ENCODE results near the gene PEX14. TPM values are rescaled to one million over a fixed set of nuclear protein-coding genes. Genes with fewer than 3 reads are reported as not detected.

PEX14 gene
- total RNA-seq, 1 donor: 15.2 TPM

- Histone ChIP-seq H3K4me1 (ENCODE audit: insufficient read depth, low read length) (peaks cover 21% of the 10 kb centered on the region), H3K27ac (ENCODE audit: low read depth, low read length) (peak overlapping the region; percentile 51), H3K27me3 (ENCODE audit: insufficient read depth, low read length) (peaks cover 22% of the 10 kb centered on the region), H3K79me2 (ENCODE audit: insufficient read depth, low read length) (no peaks in the 10 kb centered on the region), H3K36me3 (ENCODE audit: insufficient read depth, low read length) (no peaks in the 10 kb centered on the region), H3K4me3 (ENCODE audit: insufficient read depth, low read length) (peak overlapping the region; percentile 21), H3K4me2 (ENCODE audit: insufficient read depth, low read length) (peak overlapping the region; percentile 60), H4K20me1 (ENCODE audit: insufficient read depth, low read length) (no peaks in the 10 kb centered on the region), H3K9me3 (ENCODE audit: low read depth, low read length) (no peaks in the 10 kb centered on the region), H2AFZ (ENCODE audit: low read length) (no peak overlapping the region)
- peak; percentile 97 for DNase-seq (ENCODE audit: insufficient read length, low spot score, missing footprints)
- TF ChIP-seq, protein P1, sequence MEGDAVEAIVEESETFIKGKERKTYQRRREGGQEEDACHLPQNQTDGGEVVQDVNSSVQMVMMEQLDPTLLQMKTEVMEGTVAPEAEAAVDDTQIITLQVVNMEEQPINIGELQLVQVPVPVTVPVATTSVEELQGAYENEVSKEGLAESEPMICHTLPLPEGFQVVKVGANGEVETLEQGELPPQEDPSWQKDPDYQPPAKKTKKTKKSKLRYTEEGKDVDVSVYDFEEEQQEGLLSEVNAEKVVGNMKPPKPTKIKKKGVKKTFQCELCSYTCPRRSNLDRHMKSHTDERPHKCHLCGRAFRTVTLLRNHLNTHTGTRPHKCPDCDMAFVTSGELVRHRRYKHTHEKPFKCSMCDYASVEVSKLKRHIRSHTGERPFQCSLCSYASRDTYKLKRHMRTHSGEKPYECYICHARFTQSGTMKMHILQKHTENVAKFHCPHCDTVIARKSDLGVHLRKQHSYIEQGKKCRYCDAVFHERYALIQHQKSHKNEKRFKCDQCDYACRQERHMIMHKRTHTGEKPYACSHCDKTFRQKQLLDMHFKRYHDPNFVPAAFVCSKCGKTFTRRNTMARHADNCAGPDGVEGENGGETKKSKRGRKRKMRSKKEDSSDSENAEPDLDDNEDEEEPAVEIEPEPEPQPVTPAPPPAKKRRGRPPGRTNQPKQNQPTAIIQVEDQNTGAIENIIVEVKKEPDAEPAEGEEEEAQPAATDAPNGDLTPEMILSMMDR (IDR thresholded peaks at IDR 0.05; ENCODE audit: extremely low read depth, low read depth, low read length): no peak
Measured at GRCh38 chr1:10634428-10635084, 159.8 kb downstream of the PEX14 start.

DNA sequence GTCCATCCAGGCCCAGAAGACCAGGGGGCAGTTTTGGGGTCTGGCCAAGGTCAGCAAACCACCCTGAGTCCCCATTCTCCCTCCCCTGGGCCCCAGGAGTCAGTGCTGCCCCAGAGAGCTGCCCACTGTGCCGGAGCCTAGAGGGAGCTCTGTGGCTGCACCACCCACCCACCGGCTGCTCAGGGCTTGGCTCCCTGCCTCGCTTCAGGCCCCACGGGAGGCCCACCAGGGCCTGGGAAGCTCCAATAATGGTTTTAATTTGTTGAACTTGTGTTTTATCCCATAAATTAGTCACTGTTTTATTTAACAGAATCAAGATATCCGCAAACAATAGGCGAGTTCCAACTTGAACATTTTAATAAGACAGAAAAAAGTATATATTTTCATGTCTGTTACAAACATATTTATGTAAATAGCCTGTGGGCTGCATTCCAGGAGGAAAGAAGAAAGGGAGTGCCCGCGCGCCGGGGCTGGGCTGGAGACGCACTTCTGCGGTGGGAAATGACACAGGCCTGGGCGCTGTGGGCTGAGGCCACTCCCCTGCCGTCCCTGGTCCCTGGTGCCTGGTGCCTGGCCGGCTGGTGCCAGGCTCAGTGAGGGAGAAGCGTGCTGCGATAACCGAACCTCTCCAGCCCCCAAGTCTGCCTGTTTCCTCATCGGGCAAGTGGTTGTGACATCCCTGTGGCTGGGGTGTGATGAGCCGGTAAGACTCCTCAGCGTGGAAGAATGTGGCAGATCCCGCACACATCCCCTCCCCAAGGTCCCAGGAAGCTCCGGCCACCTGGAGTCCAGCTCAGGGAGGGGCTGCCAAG, 160.5 kb downstream of the PEX14 start:
- Histone ChIP-seq H3K79me2 (ENCODE audit: insufficient read depth, low read length) (no peaks in the 10 kb centered on the region), H3K4me3 (ENCODE audit: insufficient read depth, low read length) (peak overlapping the region; percentile 21), H3K4me1 (ENCODE audit: insufficient read depth, low read length) (peaks cover 21% of the 10 kb centered on the region), H3K27me3 (ENCODE audit: insufficient read depth, low read length) (peaks cover 26% of the 10 kb centered on the region), H3K9me3 (ENCODE audit: low read depth, low read length) (no peaks in the 10 kb centered on the region), H3K4me2 (ENCODE audit: insufficient read depth, low read length) (peak overlapping the region; percentile 60), H4K20me1 (ENCODE audit: insufficient read depth, low read length) (no peaks in the 10 kb centered on the region), H3K27ac (ENCODE audit: low read depth, low read length) (peak overlapping the region; percentile 47), H2AFZ (ENCODE audit: low read length) (no peak overlapping the region), H3K36me3 (ENCODE audit: insufficient read depth, low read length) (no peaks in the 10 kb centered on the region)
- DNase-seq (ENCODE audit: insufficient read length, low spot score, missing footprints): peak; percentile 99
- TF ChIP-seq, protein P1 (IDR thresholded peaks at IDR 0.05; ENCODE audit: extremely low read depth, low read depth, low read length): no peak

DNA sequence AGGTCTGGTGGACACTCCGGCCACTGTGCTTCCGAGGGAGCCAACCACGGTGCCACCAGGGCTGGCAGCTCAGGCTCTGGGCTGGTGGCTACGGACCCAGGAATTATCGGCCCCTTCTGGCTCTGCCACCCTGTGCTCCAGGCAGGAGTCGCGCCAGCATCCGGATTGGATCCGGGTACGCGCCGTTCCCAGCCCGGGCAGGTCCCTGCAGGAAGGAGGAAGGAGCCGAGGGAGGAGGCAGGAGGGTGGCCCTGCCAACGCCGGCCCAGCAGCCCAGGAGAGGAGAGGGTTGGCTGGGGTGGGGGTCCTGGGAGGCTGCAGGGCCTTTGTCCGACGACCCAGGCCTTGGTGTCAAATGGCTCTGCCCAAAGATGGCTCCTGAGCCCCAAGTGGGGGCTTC, 161.2 kb downstream of the PEX14 start:
- Histone ChIP-seq H3K9me3 (ENCODE audit: low read depth, low read length) (no peaks in the 10 kb centered on the region), H3K27ac (ENCODE audit: low read depth, low read length) (no peak overlapping the region)

More for the DNA sequence above, 161.2 kb downstream of the PEX14 start:
- Histone ChIP-seq H3K27me3 (ENCODE audit: insufficient read depth, low read length) (peaks cover 26% of the 10 kb centered on the region), H3K4me1 (ENCODE audit: insufficient read depth, low read length) (peaks cover 21% of the 10 kb centered on the region), H4K20me1 (ENCODE audit: insufficient read depth, low read length) (no peaks in the 10 kb centered on the region), H3K4me3 (ENCODE audit: insufficient read depth, low read length) (no peak overlapping the region), H2AFZ (ENCODE audit: low read length) (no peak overlapping the region), H3K36me3 (ENCODE audit: insufficient read depth, low read length) (no peaks in the 10 kb centered on the region), H3K4me2 (ENCODE audit: insufficient read depth, low read length) (peak overlapping the region; percentile 60), H3K79me2 (ENCODE audit: insufficient read depth, low read length) (no peaks in the 10 kb centered on the region)
- DNase-seq (ENCODE audit: insufficient read length, low spot score, missing footprints): peak; percentile 82
- TF ChIP-seq, protein P1 (IDR thresholded peaks at IDR 0.05; ENCODE audit: extremely low read depth, low read depth, low read length): no peak

Data from osteoblast (primary cell).